Activated naive CD8-positive, alpha-beta T cell treated with anti-CD3 and anti-CD28 coated beads, Interleukin-2, amount 50 U/mL, for 24 hours (primary cell): ENCODE measurements around the gene RTCB.

Experiments used
- ATAC-seq: fragments of 150-1000 bp; cut with Tn5 transposase; one replicate; pipeline ENCODE4 v1.10.0; 2021
- DNase-seq: peaks from one replicate; pipeline ENCODE4 v3.0.0; 2021
- H3K27ac Mint-ChIP-seq: one replicate; pipeline ENCODE4 v1.8.0; 2021; ENCODE audit warnings: mild to moderate bottlenecking, mixed read lengths
- H3K27me3 Mint-ChIP-seq: one replicate; pipeline ENCODE4 v1.8.0; 2021; ENCODE audit warnings: mixed read lengths
- H3K36me3 Mint-ChIP-seq: one replicate; pipeline ENCODE4 v1.8.0; 2021; ENCODE audit warnings: low read depth, mixed read lengths
- H3K4me1 Mint-ChIP-seq: one replicate; pipeline ENCODE4 v1.8.0; 2021; ENCODE audit warnings: mixed read lengths
- H3K4me3 Mint-ChIP-seq: one replicate; pipeline ENCODE4 v1.8.0; 2021; ENCODE audit warnings: mild to moderate bottlenecking, moderate library complexity, mixed read lengths
- H3K9me3 Mint-ChIP-seq: one replicate; pipeline ENCODE4 v1.8.0; 2021; ENCODE audit warnings: mixed read lengths

The RTCB gene

DNA sequence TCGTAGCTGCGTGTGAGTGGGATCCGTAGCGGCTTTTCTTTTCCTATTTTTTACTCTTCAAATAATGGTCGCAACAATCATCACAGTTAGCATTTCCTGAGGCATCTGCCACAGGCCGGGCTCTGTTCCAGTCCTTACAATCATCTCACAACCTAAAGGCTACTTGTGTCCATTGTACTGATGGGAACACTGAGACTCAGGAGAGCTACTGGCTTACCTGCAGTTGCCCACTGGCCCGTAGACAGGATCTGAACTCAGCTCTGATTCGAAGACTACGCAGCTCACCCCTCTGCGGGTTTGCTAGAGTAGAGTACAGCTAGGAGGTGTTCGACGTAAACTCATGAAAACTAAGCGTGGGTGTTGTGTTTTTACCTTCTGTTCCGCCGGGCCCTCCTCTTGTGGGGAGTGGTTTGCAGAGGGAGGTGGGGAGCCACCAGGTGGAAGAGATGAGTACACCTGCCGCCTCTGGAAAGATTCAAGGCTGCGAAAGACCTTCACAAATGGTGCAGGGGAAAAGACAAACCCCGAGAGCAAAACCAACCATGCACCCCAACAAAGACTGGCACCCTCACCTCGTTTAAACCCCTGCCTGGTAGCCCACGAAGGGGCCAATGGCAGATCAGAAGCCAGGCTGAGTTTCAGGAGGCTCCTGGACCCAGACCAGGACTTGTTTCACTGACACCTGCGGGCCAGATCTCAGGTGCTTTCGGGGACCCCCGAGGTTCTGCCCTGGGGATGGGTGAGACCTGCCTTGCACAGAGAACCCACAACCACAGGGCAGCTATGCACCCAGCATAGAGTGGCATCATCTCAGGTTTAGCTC is 72.6 kb downstream of the RTCB start:
- ATAC-seq: no peak
- peaks cover 16% of the 10 kb centered on the region for H3K4me1 Mint-ChIP-seq
- no peak overlapping the region for H3K27ac Mint-ChIP-seq
- H3K9me3 Mint-ChIP-seq: no peaks in the 10 kb centered on the region
- H3K36me3 Mint-ChIP-seq: no peaks in the 10 kb centered on the region
- no peak for DNase-seq
- H3K4me3 Mint-ChIP-seq: no peak overlapping the region
- H3K27me3 Mint-ChIP-seq: peaks cover 28% of the 10 kb centered on the region

DNA sequence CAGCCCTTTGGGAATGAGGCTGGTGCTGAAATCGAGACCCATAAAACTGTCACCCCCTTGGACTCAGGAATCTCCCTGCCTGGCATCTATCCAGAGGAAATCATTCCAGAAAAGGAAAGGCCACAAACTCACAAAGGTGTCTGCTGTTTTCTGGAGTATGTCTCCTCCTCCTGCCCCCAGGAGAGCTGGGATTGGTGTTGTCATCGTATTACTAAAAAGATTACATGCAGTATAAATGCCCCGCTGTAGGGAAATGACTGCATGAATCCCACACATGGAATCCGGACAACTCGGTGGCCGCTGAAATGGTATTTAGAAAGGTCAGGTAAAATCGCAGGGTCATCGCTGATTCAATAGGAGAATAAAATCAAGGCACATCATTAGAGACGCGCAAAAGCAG is 73.3 kb downstream of the RTCB start:
- ATAC-seq (no peak), DNase-seq (no peak)
- Mint-ChIP-seq H3K4me1 (peaks cover 12% of the 10 kb centered on the region), H3K36me3 (no peaks in the 10 kb centered on the region), H3K27ac (no peak overlapping the region), H3K9me3 (no peaks in the 10 kb centered on the region), H3K4me3 (no peak overlapping the region), H3K27me3 (peaks cover 28% of the 10 kb centered on the region)
